H1 (cell line): ENCODE data around the gene ANKS1A.

Experiments
- POLR2A ChIP-seq, 2 experiments: IDR thresholded peaks; 1 replicate in 1 of 2; 2 replicates in 1 of 2; pipeline ENCODE4 v1.6.1; 2011; ENCODE audit warnings: low read depth in 2 of 2, low read length in 2 of 2, mild to moderate bottlenecking in 2 of 2; ENCODE audit errors: control extremely low read depth in 1 of 2
- POLR2AphosphoS5 ChIP-seq: IDR thresholded peaks from 2 replicates; pipeline ENCODE4 v1.6.1; 2011; ENCODE audit warnings: low read depth, low read length
- TF ChIP-seq, protein P1 (sequence below), 3 experiments: IDR thresholded peaks; 1 replicate in 2 of 3; 2 replicates in 1 of 3; pipeline versions ENCODE4 v1.5.1 to v1.6.1; 2011; ENCODE audit warnings: low read length in 3 of 3, mild to moderate bottlenecking in 3 of 3, inconsistent platforms in 2 of 3, low read depth in 1 of 3, moderate library complexity in 1 of 3; ENCODE audit not compliant: insufficient read depth in 1 of 3; ENCODE audit errors: control extremely low read depth in 1 of 3

GRCh38 chr6:35094183-35094582 lies 205.1 kb downstream of the ANKS1A start:
- TF ChIP-seq, protein P1, sequence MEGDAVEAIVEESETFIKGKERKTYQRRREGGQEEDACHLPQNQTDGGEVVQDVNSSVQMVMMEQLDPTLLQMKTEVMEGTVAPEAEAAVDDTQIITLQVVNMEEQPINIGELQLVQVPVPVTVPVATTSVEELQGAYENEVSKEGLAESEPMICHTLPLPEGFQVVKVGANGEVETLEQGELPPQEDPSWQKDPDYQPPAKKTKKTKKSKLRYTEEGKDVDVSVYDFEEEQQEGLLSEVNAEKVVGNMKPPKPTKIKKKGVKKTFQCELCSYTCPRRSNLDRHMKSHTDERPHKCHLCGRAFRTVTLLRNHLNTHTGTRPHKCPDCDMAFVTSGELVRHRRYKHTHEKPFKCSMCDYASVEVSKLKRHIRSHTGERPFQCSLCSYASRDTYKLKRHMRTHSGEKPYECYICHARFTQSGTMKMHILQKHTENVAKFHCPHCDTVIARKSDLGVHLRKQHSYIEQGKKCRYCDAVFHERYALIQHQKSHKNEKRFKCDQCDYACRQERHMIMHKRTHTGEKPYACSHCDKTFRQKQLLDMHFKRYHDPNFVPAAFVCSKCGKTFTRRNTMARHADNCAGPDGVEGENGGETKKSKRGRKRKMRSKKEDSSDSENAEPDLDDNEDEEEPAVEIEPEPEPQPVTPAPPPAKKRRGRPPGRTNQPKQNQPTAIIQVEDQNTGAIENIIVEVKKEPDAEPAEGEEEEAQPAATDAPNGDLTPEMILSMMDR (IDR thresholded peaks at IDR 0.05; ENCODE audit: control extremely low read depth in 1 of 3, insufficient read depth in 1 of 3, low read depth in 1 of 3, low read length in 3 of 3): no peak
- TF ChIP-seq POLR2AphosphoS5: no peak
- no peak for TF ChIP-seq POLR2A (IDR thresholded peaks at IDR 0.05; ENCODE audit: control extremely low read depth in 1 of 2, low read depth in 2 of 2, low read length in 2 of 2)
